Fibroblast of lung (primary cell): ENCODE results near the gene NKX6-2.

Experiments
- CTCF ChIP-seq, 2 donors: IDR thresholded peaks in 1 of 2; conservative IDR thresholded peaks in 1 of 2; 1 replicate in 1 of 2; 2 replicates in 1 of 2; pipeline ENCODE4 v1.5.1; 2011 to 2012; ENCODE audit warnings: low read length in 2 of 2, control low read depth in 1 of 2, inconsistent platforms in 1 of 2, low read depth in 1 of 2, mild to moderate bottlenecking in 1 of 2
- EZH2 ChIP-seq: IDR thresholded peaks from 2 replicates; pipeline ENCODE4 v1.5.1; 2012; ENCODE audit warnings: low read length, control low read depth, mild to moderate bottlenecking; ENCODE audit errors: missing control alignments

GRCh38 chr10:132742837-132743194, 43.1 kb downstream of the NKX6-2 start:
- TF ChIP-seq EZH2: no peak
- no peak for TF ChIP-seq CTCF (conservative IDR thresholded peaks at IDR 0.05 in 1 of 2, IDR thresholded peaks at IDR 0.05 in 1 of 2; ENCODE audit: low read depth in 1 of 2, low read length in 2 of 2)
